Right lobe of liver (tissue), 4 donors: ENCODE data around the gene GRSF1.

Experiments
- POLR2A ChIP-seq: fragments of 450-650 bp; IDR thresholded peaks from one replicate; pipeline ENCODE4 v1.6.1; 2017; ENCODE audit warnings: antibody characterized with exemption, mild to moderate bottlenecking
- TF ChIP-seq, protein P1 (sequence below), 4 donors: fragments of 200-600 bp in 3 of 4; fragments of 450-650 bp in 1 of 4; IDR thresholded peaks; one replicate each; pipeline versions ENCODE4 v1.5.1 to v1.8.0; 2016 to 2022; ENCODE audit warnings: antibody characterized with exemption in 4 of 4, mild to moderate bottlenecking in 2 of 4
- donor health status: DM: no; HTN: no; CAD: no.
- donor health status: DM: no; HTN: no; CAD: no.
- donor health status: DM: no; HTN: yes; CAD: no.

DNA sequence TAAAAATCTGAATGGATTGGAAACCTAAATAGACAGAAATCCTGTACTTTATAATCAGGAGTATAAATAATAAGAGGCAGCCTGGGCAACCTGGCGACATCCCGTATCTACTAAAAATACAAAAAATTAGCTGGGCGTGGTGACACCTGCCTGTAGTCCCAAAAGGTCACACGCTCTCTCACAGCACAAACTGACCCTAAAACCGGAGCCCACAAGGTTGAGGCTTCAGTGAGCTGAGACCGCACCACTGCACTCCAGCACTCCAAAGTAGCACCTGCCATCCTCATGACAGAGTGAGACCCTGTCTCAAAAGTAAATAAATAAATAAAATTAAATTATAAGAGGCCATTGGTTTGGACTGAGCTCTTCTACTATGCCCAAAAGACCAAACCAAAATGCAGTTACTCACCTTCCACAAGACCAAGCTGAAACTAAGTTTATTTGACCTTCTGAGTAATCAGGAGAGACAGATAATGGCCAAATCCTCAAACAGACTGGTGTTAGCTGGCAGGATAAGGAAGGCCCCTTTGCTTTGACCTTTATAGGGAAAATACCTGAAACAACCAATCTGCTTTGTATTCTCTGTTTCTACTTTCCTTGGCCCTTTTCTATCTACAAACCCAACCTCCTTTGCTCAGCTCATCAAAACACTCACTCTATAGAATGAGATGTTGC, 3.2 kb upstream of the GRSF1 start:
- TF ChIP-seq POLR2A, result no peak
- TF ChIP-seq, protein P1, sequence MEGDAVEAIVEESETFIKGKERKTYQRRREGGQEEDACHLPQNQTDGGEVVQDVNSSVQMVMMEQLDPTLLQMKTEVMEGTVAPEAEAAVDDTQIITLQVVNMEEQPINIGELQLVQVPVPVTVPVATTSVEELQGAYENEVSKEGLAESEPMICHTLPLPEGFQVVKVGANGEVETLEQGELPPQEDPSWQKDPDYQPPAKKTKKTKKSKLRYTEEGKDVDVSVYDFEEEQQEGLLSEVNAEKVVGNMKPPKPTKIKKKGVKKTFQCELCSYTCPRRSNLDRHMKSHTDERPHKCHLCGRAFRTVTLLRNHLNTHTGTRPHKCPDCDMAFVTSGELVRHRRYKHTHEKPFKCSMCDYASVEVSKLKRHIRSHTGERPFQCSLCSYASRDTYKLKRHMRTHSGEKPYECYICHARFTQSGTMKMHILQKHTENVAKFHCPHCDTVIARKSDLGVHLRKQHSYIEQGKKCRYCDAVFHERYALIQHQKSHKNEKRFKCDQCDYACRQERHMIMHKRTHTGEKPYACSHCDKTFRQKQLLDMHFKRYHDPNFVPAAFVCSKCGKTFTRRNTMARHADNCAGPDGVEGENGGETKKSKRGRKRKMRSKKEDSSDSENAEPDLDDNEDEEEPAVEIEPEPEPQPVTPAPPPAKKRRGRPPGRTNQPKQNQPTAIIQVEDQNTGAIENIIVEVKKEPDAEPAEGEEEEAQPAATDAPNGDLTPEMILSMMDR (IDR thresholded peaks at IDR 0.05), result no peak
